ENCODE measurements around the gene LBHD1. TPM values are rescaled to one million over a fixed set of nuclear protein-coding genes. Genes with fewer than 3 reads are reported as not detected.

LBHD1 gene
- total and polyA plus RNA-seq, 2 donors (not counting 3 experiments of a cell fraction or from before 2014, with no cell fraction given) = 3.8 to 7.5 TPM

GRCh38 chr11:62669420-62670161 lies 2.5 kb downstream of the LBHD1 start:
- H3K27ac ChIP-seq (ENCODE audit: insufficient read depth, low read depth, low read length) = no peak overlapping the region
- no TSS peak for BruUV-seq (replicated peaks)
- H3K4me1 ChIP-seq (ENCODE audit: control insufficient read depth, extremely low read depth, insufficient read depth, low read length) = peaks cover 17% of the 10 kb centered on the region
- ChIA-PET POLR2A (interaction anchor here (0.6 to 0.7 kb wide), 2 partner anchors 181 to 1030 kb away, joined by 3 read pairs; no protein-coding TSS in a partner anchor), CTCF (interaction anchor here (0.7 to 3.2 kb wide), 5 partner anchors 10 to 245 kb away, joined by 3 to 30 read pairs (median 4); partner anchors contain the start of gene INTS5)
- no peaks in the 10 kb centered on the region for H3K9me1 ChIP-seq (replicated peaks; ENCODE audit: control insufficient read depth, extremely low read depth, insufficient read depth, low read length)
- no peaks in the 10 kb centered on the region for H4K20me1 ChIP-seq (replicated peaks; ENCODE audit: control insufficient read depth, extremely low read depth, insufficient read depth, low read length)
- no peak overlapping the region for H3K4me3 ChIP-seq (replicated peaks in 1 of 3; ENCODE audit: insufficient read depth in 1 of 3, low read depth in 1 of 3, low read length in 3 of 3)
- H3K9me3 ChIP-seq (replicated peaks; ENCODE audit: control insufficient read depth, insufficient read depth, low read length) = no peaks in the 10 kb centered on the region
- TF ChIP-seq JUN (IDR thresholded peaks at IDR 0.05; ENCODE audit: borderline replicate concordance, insufficient read depth, insufficient read length, low read depth) (no peak), POLR2A (IDR thresholded peaks at IDR 0.05; ENCODE audit: low read depth, low read length) (peak; percentile 31), GATA2 (IDR thresholded peaks at IDR 0.05; ENCODE audit: insufficient read depth, insufficient read length, low read depth, low read length) (no peak)
- FAIRE-seq = no peak
- H3K27me3 ChIP-seq (ENCODE audit: control insufficient read depth in 2 of 2, insufficient read depth in 2 of 2, low read length in 2 of 2) = no peaks in the 10 kb centered on the region
- H3K4me2 ChIP-seq (ENCODE audit: insufficient read depth, low read length) = no peak overlapping the region
- H3K9ac ChIP-seq (replicated peaks; ENCODE audit: extremely low read depth, insufficient read depth, low read length) = no peak overlapping the region
- dilution Hi-C loops (cut with MboI; ENCODE audit: extremely low pct_ligation_motif_present, low sequenced_read_pairs) (no loop called here), intact Hi-C loops (cut with micrococcal nuclease) (loop anchor here (5.0 kb wide), 1 partner anchor 38 kb away; the partner anchor contains the start of genes BSCL2 and GNG3)
- peaks cover 41% of the 10 kb centered on the region for H3K79me2 ChIP-seq (ENCODE audit: control insufficient read depth, insufficient read depth, low read length)
- no peak overlapping the region for H2AFZ ChIP-seq (ENCODE audit: low read depth, low read length)
- H3K36me3 ChIP-seq (ENCODE audit: control insufficient read depth in 2 of 2, extremely low read depth in 1 of 2, insufficient read depth in 2 of 2, low read length in 2 of 2) = no peaks in the 10 kb centered on the region
- no peak for DNase-seq (ENCODE audit: low read depth, low spot score)

DNA sequence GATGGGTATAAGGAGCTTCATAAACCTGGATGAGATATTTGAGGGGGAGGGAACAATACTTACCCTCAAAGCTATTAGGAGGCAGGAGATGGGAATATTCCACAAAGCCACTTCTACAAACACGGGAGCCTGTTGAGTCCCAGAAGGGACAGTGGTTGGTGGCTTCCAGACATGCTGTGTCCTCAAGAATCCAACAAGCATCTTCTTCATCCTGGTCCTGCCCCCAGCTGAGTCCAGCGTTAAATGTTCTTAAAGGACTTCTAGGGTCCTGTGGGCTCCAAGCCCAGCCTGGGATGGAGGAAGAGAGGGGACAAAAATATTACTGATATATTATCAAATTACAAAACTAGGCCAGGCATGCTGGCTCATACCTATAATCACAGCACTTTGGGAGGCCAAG lies 4.6 kb downstream of the LBHD1 start:
- BruUV-seq (replicated peaks) = no TSS peak
- DNase-seq (ENCODE audit: low read depth, low spot score) (no peak), FAIRE-seq (no peak)
- H2AFZ ChIP-seq (ENCODE audit: low read depth, low read length) = no peak overlapping the region
- peaks cover 0 to 1% of the 10 kb centered on the region in 2 experiments for H3K36me3 ChIP-seq (ENCODE audit: control insufficient read depth in 2 of 2, extremely low read depth in 1 of 2, insufficient read depth in 2 of 2, low read length in 2 of 2)
- H3K9ac ChIP-seq (replicated peaks; ENCODE audit: extremely low read depth, insufficient read depth, low read length) = no peak overlapping the region
- TF ChIP-seq POLR2AphosphoS5 (IDR thresholded peaks at IDR 0.05; ENCODE audit: insufficient read depth, low read depth, low read length) (no peak), POLR2A (IDR thresholded peaks at IDR 0.05; ENCODE audit: low read depth, low read length) (peak; percentile 34)
- intact Hi-C loops (cut with micrococcal nuclease) = loop anchor here (5.0 kb wide), 1 partner anchor 40 kb away; the partner anchor contains the start of genes BSCL2 and GNG3
- ChIA-PET POLR2A (interaction anchor here (0.6 to 1.4 kb wide), 2 partner anchors 13 to 156 kb away, joined by 4 to 5 read pairs; no protein-coding TSS in a partner anchor), CTCF (interaction anchor here (0.6 to 2.1 kb wide), 5 partner anchors 9 to 31 kb away, joined by 3 to 9 read pairs (median 4); no protein-coding TSS in a partner anchor)
- no peak overlapping the region for H3K4me3 ChIP-seq (replicated peaks in 1 of 3; ENCODE audit: insufficient read depth in 1 of 3, low read depth in 1 of 3, low read length in 3 of 3)
- H4K20me1 ChIP-seq (replicated peaks; ENCODE audit: control insufficient read depth, extremely low read depth, insufficient read depth, low read length) = no peaks in the 10 kb centered on the region
- no peak overlapping the region for H3K4me2 ChIP-seq (ENCODE audit: insufficient read depth, low read length)
- dilution Hi-C loops (cut with MboI; ENCODE audit: extremely low pct_ligation_motif_present, low sequenced_read_pairs) = no loop called here
- H3K4me1 ChIP-seq (ENCODE audit: control insufficient read depth, extremely low read depth, insufficient read depth, low read length) = peaks cover 20% of the 10 kb centered on the region
- H3K9me3 ChIP-seq (replicated peaks; ENCODE audit: control insufficient read depth, insufficient read depth, low read length) = no peaks in the 10 kb centered on the region
- no peak overlapping the region for H3K27ac ChIP-seq (ENCODE audit: insufficient read depth, low read depth, low read length)
- H3K79me2 ChIP-seq (ENCODE audit: control insufficient read depth, insufficient read depth, low read length) = peaks cover 38% of the 10 kb centered on the region
- no peaks in the 10 kb centered on the region for H3K9me1 ChIP-seq (replicated peaks; ENCODE audit: control insufficient read depth, extremely low read depth, insufficient read depth, low read length)
- H3K27me3 ChIP-seq (ENCODE audit: control insufficient read depth in 2 of 2, insufficient read depth in 2 of 2, low read length in 2 of 2) = no peaks in the 10 kb centered on the region
